Astrocyte (in vitro differentiated cells and primary cell): ENCODE measurements around the gene POU4F1. TPM values are rescaled to one million over a fixed set of nuclear protein-coding genes. Genes with fewer than 3 reads are reported as not detected.
A peak's percentile ranks its signal among the peaks of the same experiment; 100 is the strongest.

Experiments used
- DNase-seq: peaks from one replicate; pipeline ENCODE4 v3.0.0-alpha.2; 2010; ENCODE audit warnings: low read depth
- FAIRE-seq: peaks from 2 replicates; lab custom pipeline; 2011; peaks lifted over from hg19 to GRCh38; lab: Jason Lieb, UNC
- H2AFZ ChIP-seq: 2 replicates; pipeline ENCODE4 v1.6.0; 2012; ENCODE audit warnings: low read depth, low read length, inconsistent platforms
- H3K27ac ChIP-seq: 2 replicates; pipeline ENCODE4 v1.5.1; 2011; ENCODE audit warnings: low read depth, low read length, inconsistent platforms
- H3K27me3 ChIP-seq: 2 replicates; pipeline ENCODE4 v1.6.0; 2011; ENCODE audit warnings: low read length, inconsistent platforms; ENCODE audit not compliant: insufficient read depth
- H3K36me3 ChIP-seq: 2 replicates; pipeline ENCODE4 v1.5.1; 2011; ENCODE audit warnings: low read length, inconsistent platforms; ENCODE audit not compliant: insufficient read depth
- H3K4me1 ChIP-seq: 2 replicates; pipeline ENCODE4 v1.5.1; 2011; ENCODE audit warnings: low read length, inconsistent platforms; ENCODE audit not compliant: insufficient read depth
- H3K4me2 ChIP-seq: 2 replicates; pipeline ENCODE4 v1.6.0; 2012; ENCODE audit warnings: low read length, inconsistent platforms
- H3K4me3 ChIP-seq: 2 replicates; pipeline ENCODE4 v1.5.1; 2011; ENCODE audit warnings: low read depth, mild to moderate bottlenecking, low read length, inconsistent platforms; ENCODE audit not compliant: insufficient read depth
- H3K79me2 ChIP-seq: 2 replicates; pipeline ENCODE4 v1.6.0; 2012; ENCODE audit warnings: mild to moderate bottlenecking, low read length, inconsistent platforms; ENCODE audit not compliant: insufficient read depth
- H3K9ac ChIP-seq: 2 replicates; pipeline ENCODE4 v1.6.0; 2012; ENCODE audit warnings: mild to moderate bottlenecking, low read length, inconsistent platforms
- H3K9me3 ChIP-seq: 2 replicates; pipeline ENCODE4 v1.5.1; 2012; ENCODE audit warnings: low read depth, mild to moderate bottlenecking, low read length, inconsistent platforms; ENCODE audit not compliant: insufficient read depth
- H4K20me1 ChIP-seq: 2 replicates; pipeline ENCODE4 v1.6.0; 2012; ENCODE audit warnings: low read length, inconsistent platforms; ENCODE audit not compliant: insufficient read depth
- H3K27ac Mint-ChIP-seq: one replicate; pipeline ENCODE4 v1.8.0; 2021; ENCODE audit warnings: mild to moderate bottlenecking, mixed read lengths; ENCODE audit not compliant: unreplicated experiment
- H3K27me3 Mint-ChIP-seq: one replicate; pipeline ENCODE4 v1.8.0; 2021; ENCODE audit warnings: low read depth, mixed read lengths; ENCODE audit not compliant: unreplicated experiment
- H3K36me3 Mint-ChIP-seq: one replicate; pipeline ENCODE4 v1.8.0; 2021; ENCODE audit warnings: low read depth, mixed read lengths; ENCODE audit not compliant: unreplicated experiment
- H3K4me1 Mint-ChIP-seq: one replicate; pipeline ENCODE4 v1.8.0; 2021; ENCODE audit warnings: low read depth, mixed read lengths; ENCODE audit not compliant: unreplicated experiment
- H3K4me3 Mint-ChIP-seq: one replicate; pipeline ENCODE4 v1.8.0; 2021; ENCODE audit warnings: mild to moderate bottlenecking, moderate library complexity, mixed read lengths; ENCODE audit not compliant: unreplicated experiment
- H3K9me3 Mint-ChIP-seq: one replicate; pipeline ENCODE4 v1.8.0; 2021; ENCODE audit warnings: mild to moderate bottlenecking, mixed read lengths; ENCODE audit not compliant: unreplicated experiment
- CTCF ChIP-seq: IDR thresholded peaks from 2 replicates; pipeline ENCODE4 v1.5.1; 2011; ENCODE audit warnings: low read depth, mild to moderate bottlenecking, inconsistent platforms, low read length, moderate library complexity; ENCODE audit not compliant: insufficient read depth
- EZH2 ChIP-seq: IDR thresholded peaks from 2 replicates; pipeline ENCODE4 v1.6.1; 2012; ENCODE audit warnings: mild to moderate bottlenecking, low read length, inconsistent platforms; ENCODE audit not compliant: insufficient read depth
- total RNA-seq: library from RNA; stranded (reverse); gene quantifications from 2 replicates; pipeline ENCODE4 v1.2.1, GENCODE V29; 2021

Gene POU4F1
- total RNA-seq, 1 donor from 2014 or later, result not detected

- H4K20me1 ChIP-seq, result peaks cover 12% of the 10 kb centered on the region
- H3K27ac ChIP-seq, result no peak overlapping the region
- Mint-ChIP-seq H3K27ac (no peak overlapping the region), H3K4me3 (no peak overlapping the region), H3K27me3 (peaks cover 83% of the 10 kb centered on the region), H3K36me3 (no peaks in the 10 kb centered on the region), H3K9me3 (peaks cover 26% of the 10 kb centered on the region), H3K4me1 (peaks cover 1% of the 10 kb centered on the region)
- H3K4me2 ChIP-seq, result no peak overlapping the region
- H3K27me3 ChIP-seq, result peaks cover 84% of the 10 kb centered on the region
- DNase-seq (no peak), FAIRE-seq (no peak)
- peaks cover 7% of the 10 kb centered on the region for H3K4me1 ChIP-seq
- no peak overlapping the region for H2AFZ ChIP-seq
- no peaks in the 10 kb centered on the region for H3K36me3 ChIP-seq
- TF ChIP-seq CTCF, result no peak
- peak; percentile 72 for TF ChIP-seq EZH2
- H3K9ac ChIP-seq, result no peak overlapping the region
- peaks cover 5% of the 10 kb centered on the region for H3K9me3 ChIP-seq
- H3K79me2 ChIP-seq, result no peaks in the 10 kb centered on the region
- no peak overlapping the region for H3K4me3 ChIP-seq
Observed at GRCh38 chr13:78607409-78608251, 4.3 kb upstream of the POU4F1 start.

GRCh38 chr13:78606471-78607408 is 3.4 kb upstream of the POU4F1 start:
- Histone ChIP-seq H3K9me3 (peaks cover 5% of the 10 kb centered on the region), H3K27ac (no peak overlapping the region), H3K27me3 (peaks cover 88% of the 10 kb centered on the region), H3K79me2 (no peaks in the 10 kb centered on the region), H4K20me1 (peaks cover 15% of the 10 kb centered on the region), H2AFZ (no peak overlapping the region), H3K4me3 (no peak overlapping the region), H3K36me3 (no peaks in the 10 kb centered on the region), H3K4me2 (no peak overlapping the region), H3K9ac (no peak overlapping the region), H3K4me1 (peaks cover 7% of the 10 kb centered on the region)
- FAIRE-seq (no peak), DNase-seq (no peak)
- H3K36me3 Mint-ChIP-seq, result no peaks in the 10 kb centered on the region
- peaks cover 1% of the 10 kb centered on the region for H3K4me1 Mint-ChIP-seq
- TF ChIP-seq EZH2 (no peak), CTCF (no peak)
- peaks cover 29% of the 10 kb centered on the region for H3K9me3 Mint-ChIP-seq
- peaks cover 85% of the 10 kb centered on the region for H3K27me3 Mint-ChIP-seq
- no peak overlapping the region for H3K4me3 Mint-ChIP-seq
- H3K27ac Mint-ChIP-seq, result peak overlapping the region; percentile 58
